Activated naive CD4-positive, alpha-beta T cell treated with anti-CD3 and anti-CD28 coated beads, Interleukin-2, amount 50 U/mL, for 16 hours (primary cell): Measurements from ENCODE around the gene KIF9.
"Not testable (repeated sequence)": the region's sequence is repeated elsewhere in the genome, so short reads cannot be mapped to it uniquely, and the experiment has no call there.

Experiments
- DNase-seq: peaks from one replicate; pipeline ENCODE4 v3.0.0-alpha.2; 2020

The KIF9 gene

GRCh38 chr3:47291754-47292420, 9.3 kb upstream of the KIF9 start:
- not testable (repeated sequence) for DNase-seq

GRCh38 chr3:47291158-47291753, 8.7 kb upstream of the KIF9 start:
- DNase-seq: no peak

- DNase-seq: no peak
Measured at GRCh38 chr3:47288966-47289910, 6.6 kb upstream of the KIF9 start.

GRCh38 chr3:47283591-47284364, 1.2 kb upstream of the KIF9 start:
- peak; percentile 18 for DNase-seq

GRCh38 chr3:47283193-47283537, 566 bp upstream of the KIF9 start:
- peak; percentile 22 for DNase-seq

- DNase-seq: no peak
Measured at GRCh38 chr3:47280519-47280918, 2.1 kb downstream of the KIF9 start.

- DNase-seq: no peak
Measured at GRCh38 chr3:47276558-47276957, 6.0 kb downstream of the KIF9 start.

GRCh38 chr3:47274652-47275051, 7.9 kb downstream of the KIF9 start:
- DNase-seq: no peak

GRCh38 chr3:47273564-47273963, 9.0 kb downstream of the KIF9 start:
- no peak for DNase-seq

- no peak for DNase-seq
Measured at GRCh38 chr3:47270526-47270925, 12.1 kb downstream of the KIF9 start.

- no peak for DNase-seq
Measured at GRCh38 chr3:47267490-47267824, 15.1 kb downstream of the KIF9 start.

- peak; percentile 41 for DNase-seq
Measured at GRCh38 chr3:47266709-47267489, 15.7 kb downstream of the KIF9 start.

GRCh38 chr3:47265725-47266428, 16.7 kb downstream of the KIF9 start:
- DNase-seq: no peak

GRCh38 chr3:47265008-47265407, 17.6 kb downstream of the KIF9 start:
- DNase-seq: no peak

GRCh38 chr3:47261301-47261700, 21.3 kb downstream of the KIF9 start:
- no peak for DNase-seq

- DNase-seq: no peak
Measured at GRCh38 chr3:47260605-47261004, 22.0 kb downstream of the KIF9 start.

- no peak for DNase-seq
Measured at GRCh38 chr3:47259114-47259513, 23.5 kb downstream of the KIF9 start.

- not testable (repeated sequence) for DNase-seq
Measured at GRCh38 chr3:47256331-47256730, 26.3 kb downstream of the KIF9 start.

GRCh38 chr3:47251689-47252088, 30.9 kb downstream of the KIF9 start:
- no peak for DNase-seq

GRCh38 chr3:47251085-47251484, 31.5 kb downstream of the KIF9 start:
- not testable (repeated sequence) for DNase-seq

GRCh38 chr3:47250309-47251060, 32.1 kb downstream of the KIF9 start:
- no peak for DNase-seq
